Lung (tissue), 12 donors: ENCODE data around the gene TMPRSS13. TPM values are rescaled to one million over a fixed set of nuclear protein-coding genes. Genes with fewer than 3 reads are reported as not detected.

Source experiments
- ATAC-seq: fragments of 200-7000 bp; cut with Tn5 transposase; one replicate; pipeline ENCODE4 v1.9.1; 2020; ENCODE audit warnings: moderate number of reproducible peaks; ENCODE audit not compliant: insufficient read depth, low FRiP score
- DNase-seq, 3 donors: peaks; one replicate each; pipeline ENCODE4 v3.0.0-alpha.2; 2013 to 2017
- H3K27ac ChIP-seq, 2 donors: one replicate each; pipeline ENCODE4 v1.5.1; 2013; ENCODE audit warnings: mild to moderate bottlenecking in 2 of 2, moderate library complexity in 2 of 2, control low read depth in 1 of 2, inconsistent platforms in 1 of 2, low read depth in 1 of 2, low read length in 1 of 2
- H3K27me3 ChIP-seq, 3 donors: one replicate each; pipeline ENCODE4 v1.5.1; 2013; ENCODE audit warnings: low read length in 2 of 3; ENCODE audit not compliant: control insufficient read depth in 3 of 3, insufficient read depth in 3 of 3
- H3K36me3 ChIP-seq, 4 donors: one replicate each; pipeline ENCODE4 v1.5.1; 2013; ENCODE audit warnings: low read length in 4 of 4, mild to moderate bottlenecking in 1 of 4, moderate library complexity in 1 of 4; ENCODE audit not compliant: control insufficient read depth in 4 of 4, insufficient read depth in 4 of 4
- H3K4me1 ChIP-seq, 5 donors: one replicate each; pipeline ENCODE4 v1.5.1; 2013; ENCODE audit warnings: low read length in 5 of 5, mild to moderate bottlenecking in 2 of 5, moderate library complexity in 1 of 5; ENCODE audit not compliant: control insufficient read depth in 5 of 5, insufficient read depth in 5 of 5
- H3K4me3 ChIP-seq: one replicate; pipeline ENCODE4 v1.5.1; 2013; ENCODE audit warnings: mild to moderate bottlenecking, control low read depth, moderate library complexity
- H3K9ac ChIP-seq, 2 donors: one replicate each; pipeline ENCODE4 v1.5.1; 2013; ENCODE audit warnings: low read length in 2 of 2, control low read depth in 1 of 2; ENCODE audit not compliant: insufficient read depth in 1 of 2
- H3K9me3 ChIP-seq, 4 donors: one replicate each; pipeline ENCODE4 v1.5.1; 2013; ENCODE audit warnings: low read length in 3 of 4, mild to moderate bottlenecking in 1 of 4, moderate library complexity in 1 of 4; ENCODE audit not compliant: control insufficient read depth in 4 of 4, insufficient read depth in 3 of 4
- WGBS, 2 donors: extraction: QIAGEN DNeasy Blood & Tissue Kit; methylation state at CpG; one replicate each; pipeline ENCODE4 v1.1.7; 2013; 5-methylcytosine and 5-hydroxymethylcytosine counted together
- polyA plus RNA-seq, 2 donors: library from polyadenylated mRNA; stranded (reverse); fragments of 200-250 nt; gene quantifications; one replicate each; pipeline ENCODE4 v1.2.1, GENCODE V29; 2013
- total RNA-seq, 2 donors: library from RNA; depleted of rRNA in 1 of 2; stranded (reverse); fragments of >200 nt in 1 of 2; gene quantifications; one replicate each; pipeline ENCODE4 v1.2.1, GENCODE V29; 2014 to 2021
- TF ChIP-seq, protein P1 (sequence below): IDR thresholded peaks from 2 replicates; pipeline ENCODE4 v1.5.1; 2012; ENCODE audit warnings: mild to moderate bottlenecking; ENCODE audit errors: control extremely low read depth, extremely low read depth
- donor health status: control.
- donor health status: control.
- donor health status: Bipolar disorder and iron deficiency.
- donor health status: healthy.
- donor health status: DM: yes; HTN: yes; CAD: no.

The TMPRSS13 gene
- total and polyA plus RNA-seq, 4 donors = 5.8 to 9.4 (median 9.2) TPM

GRCh38 chr11:117969160-117969991 lies 40.2 kb upstream of the TMPRSS13 start:
- H3K4me1 ChIP-seq = peaks cover 0 to 15% (median 11%) of the 10 kb centered on the region in 5 donors
- no peak overlapping the region for H3K27ac ChIP-seq
- TF ChIP-seq, protein P1, sequence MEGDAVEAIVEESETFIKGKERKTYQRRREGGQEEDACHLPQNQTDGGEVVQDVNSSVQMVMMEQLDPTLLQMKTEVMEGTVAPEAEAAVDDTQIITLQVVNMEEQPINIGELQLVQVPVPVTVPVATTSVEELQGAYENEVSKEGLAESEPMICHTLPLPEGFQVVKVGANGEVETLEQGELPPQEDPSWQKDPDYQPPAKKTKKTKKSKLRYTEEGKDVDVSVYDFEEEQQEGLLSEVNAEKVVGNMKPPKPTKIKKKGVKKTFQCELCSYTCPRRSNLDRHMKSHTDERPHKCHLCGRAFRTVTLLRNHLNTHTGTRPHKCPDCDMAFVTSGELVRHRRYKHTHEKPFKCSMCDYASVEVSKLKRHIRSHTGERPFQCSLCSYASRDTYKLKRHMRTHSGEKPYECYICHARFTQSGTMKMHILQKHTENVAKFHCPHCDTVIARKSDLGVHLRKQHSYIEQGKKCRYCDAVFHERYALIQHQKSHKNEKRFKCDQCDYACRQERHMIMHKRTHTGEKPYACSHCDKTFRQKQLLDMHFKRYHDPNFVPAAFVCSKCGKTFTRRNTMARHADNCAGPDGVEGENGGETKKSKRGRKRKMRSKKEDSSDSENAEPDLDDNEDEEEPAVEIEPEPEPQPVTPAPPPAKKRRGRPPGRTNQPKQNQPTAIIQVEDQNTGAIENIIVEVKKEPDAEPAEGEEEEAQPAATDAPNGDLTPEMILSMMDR = no peak
- H3K9me3 ChIP-seq = no peaks in the 10 kb centered on the region
- no peak for ATAC-seq
- H3K27me3 ChIP-seq = no peaks in the 10 kb centered on the region
- 93 to 97% methylated on average over 5 of the region's 5 CpGs for WGBS, 2 donors
- H3K9ac ChIP-seq = no peak overlapping the region
- no peak for DNase-seq
- no peaks in the 10 kb centered on the region for H3K36me3 ChIP-seq
- no peak overlapping the region for H3K4me3 ChIP-seq

DNA sequence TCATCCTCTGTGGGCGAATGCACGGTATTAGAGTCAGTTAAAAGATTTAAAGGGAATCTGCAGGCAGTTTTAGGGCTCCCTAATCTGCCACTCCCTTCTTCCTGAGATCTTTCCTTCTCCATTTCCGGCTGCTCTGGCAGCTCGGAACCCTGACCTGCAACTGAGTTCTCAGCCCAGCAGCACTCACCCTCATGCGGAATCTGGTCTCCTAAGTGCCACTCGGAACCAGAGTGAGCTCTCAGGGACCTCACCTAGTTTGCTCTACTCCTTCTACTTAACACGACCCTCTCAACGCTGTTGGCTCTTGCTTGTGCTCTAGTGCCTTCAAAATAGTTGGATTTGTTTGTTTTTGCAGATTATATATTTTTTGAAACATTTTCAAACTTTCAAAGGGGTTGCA lies 37.7 kb upstream of the TMPRSS13 start:
- Histone ChIP-seq H3K4me1 (peaks cover 0 to 7% (median 0%) of the 10 kb centered on the region in 5 donors), H3K9ac (no peak overlapping the region), H3K36me3 (no peaks in the 10 kb centered on the region), H3K27me3 (no peaks in the 10 kb centered on the region), H3K27ac (no peak overlapping the region), H3K4me3 (no peak overlapping the region), H3K9me3 (no peaks in the 10 kb centered on the region)
- no peak for DNase-seq
- 64 to 82% methylated on average over 8 of the region's 8 CpGs for WGBS, 2 donors
- TF ChIP-seq, protein P1 = no peak
- ATAC-seq = peak; percentile 21

- Histone ChIP-seq H3K36me3 (no peaks in the 10 kb centered on the region), H3K9ac (no peak overlapping the region), H3K9me3 (no peaks in the 10 kb centered on the region), H3K27ac (no peak overlapping the region), H3K4me1 (no peaks in the 10 kb centered on the region), H3K4me3 (no peak overlapping the region), H3K27me3 (no peaks in the 10 kb centered on the region)
- DNase-seq = no peak
- 91 to 95% methylated on average over 3 of the region's 3 CpGs for WGBS, 2 donors
- TF ChIP-seq, protein P1 = no peak
- no peak for ATAC-seq
Measured at GRCh38 chr11:117962826-117963225, 33.6 kb upstream of the TMPRSS13 start.
